K562 (cell line): ENCODE measurements around the gene EIF2AK2. TPM values are rescaled to one million over a fixed set of nuclear protein-coding genes. Genes with fewer than 3 reads are reported as not detected.
A peak's percentile ranks its signal among the peaks of the same experiment; 100 is the strongest.

Source experiments
- ATAC-seq: fragments of 200-7000 bp; cut with Tn5 transposase; 3 replicates; pipeline ENCODE4 v1.9.1; 2020; ENCODE audit warnings: moderate library complexity
- BruUV-seq: library from RNA; stranded (reverse); fragments of 400-500 nt; replicated peaks from 2 replicates; lab custom pipeline; 2021; lab: Mats Ljungman, UMichigan
- CTCF ChIA-PET: fragments of 300-600 bp; formaldehyde crosslinking; extraction: SDS; loops from one replicate; lab custom pipeline; 2021; ENCODE audit warnings: low intra/inter-chr PET ratio; lab: Yijun Ruan, JAX
- POLR2A ChIA-PET: fragments of 300-600, 350-650 bp; sonication (Branson Sonifier 250); formaldehyde crosslinking; extraction: SDS; loops from one replicate; lab custom pipeline; 2021; ENCODE audit warnings: antibody characterized with exemption, inconsistent platforms; lab: Yijun Ruan, JAX
- DNase-seq, 4 experiments: peaks; one replicate each; pipeline versions ENCODE4 v3.0.0 to v3.0.0-alpha.2; 2011 to 2018; ENCODE audit warnings: low spot score in 3 of 4, mixed read lengths in 3 of 4; ENCODE audit errors: extremely low read depth in 1 of 4
- FAIRE-seq: peaks from 2 replicates; lab custom pipeline; 2011; peaks lifted over from hg19 to GRCh38; lab: Jason Lieb, UNC
- H2AFZ ChIP-seq: 2 replicates; pipeline ENCODE4 v1.6.0; 2011; ENCODE audit warnings: low read depth, low read length, control low read depth, inconsistent platforms
- H3K27ac ChIP-seq: fragments of 200-600 bp; 3 replicates; pipeline ENCODE4 v1.8.0; 2011; ENCODE audit warnings: low read depth, mild to moderate bottlenecking, control low read depth, inconsistent platforms, low read length, moderate library complexity, mixed read lengths; ENCODE audit errors: extremely low read depth
- H3K27me3 ChIP-seq, 2 experiments: fragments of 300-600 bp in 1 of 2; 2 replicates in 1 of 2; 3 replicates in 1 of 2; pipeline versions ENCODE4 v1.6.0 to v1.8.0; 2011; ENCODE audit warnings: inconsistent platforms in 2 of 2, low read length in 2 of 2, mild to moderate bottlenecking in 1 of 2, mixed read lengths in 1 of 2, moderate library complexity in 1 of 2; ENCODE audit not compliant: control insufficient read depth in 2 of 2, insufficient read depth in 2 of 2
- H3K36me3 ChIP-seq: fragments of 300-600 bp; 3 replicates; pipeline ENCODE4 v1.8.0; 2011; ENCODE audit warnings: mild to moderate bottlenecking, low read length, inconsistent platforms; ENCODE audit not compliant: control insufficient read depth, insufficient read depth
- H3K4me1 ChIP-seq, 2 experiments: fragments of 200-600 bp in 1 of 2; replicated peaks in 1 of 2; 2 replicates in 1 of 2; 3 replicates in 1 of 2; pipeline versions ENCODE4 v1.5.1 to v1.8.0; 2011; ENCODE audit warnings: inconsistent platforms in 2 of 2, low read length in 2 of 2, mild to moderate bottlenecking in 1 of 2, mixed read lengths in 1 of 2, moderate library complexity in 1 of 2; ENCODE audit not compliant: control insufficient read depth in 2 of 2, insufficient read depth in 2 of 2
- H3K4me2 ChIP-seq: 2 replicates; pipeline ENCODE4 v1.6.1; 2011; ENCODE audit warnings: low read length, control low read depth, inconsistent platforms, mixed read lengths; ENCODE audit not compliant: insufficient read depth
- H3K4me3 ChIP-seq: fragments of 200-600 bp; sonication (generic), shearing (Covaris generic); 2 replicates; pipeline ENCODE4 v1.5.1; 2016; ENCODE audit warnings: control low read depth, inconsistent platforms
- H3K79me2 ChIP-seq: fragments of 200-600 bp; 3 replicates; pipeline ENCODE4 v1.8.0; 2011; ENCODE audit warnings: low read length, inconsistent platforms; ENCODE audit not compliant: control insufficient read depth, insufficient read depth
- H3K9ac ChIP-seq, 2 experiments: 2 replicates each; pipeline versions ENCODE4 v1.6.0 to v1.6.1; 2011; ENCODE audit warnings: low read depth in 2 of 2, low read length in 2 of 2, control low read depth in 1 of 2, inconsistent platforms in 1 of 2, mild to moderate bottlenecking in 1 of 2, mixed read lengths in 1 of 2; ENCODE audit not compliant: insufficient read depth in 1 of 2
- H3K9me1 ChIP-seq: one replicate; pipeline ENCODE4 v1.6.0; 2011; ENCODE audit warnings: inconsistent platforms, mild to moderate bottlenecking, low read length, moderate library complexity; ENCODE audit not compliant: control insufficient read depth, insufficient read depth
- H3K9me3 ChIP-seq: replicated peaks from 2 replicates; pipeline ENCODE4 v1.5.1; 2011; ENCODE audit warnings: low read depth, low read length, inconsistent platforms; ENCODE audit not compliant: control insufficient read depth, insufficient read depth
- H4K20me1 ChIP-seq: replicated peaks from 2 replicates; pipeline ENCODE4 v1.6.1; 2011; ENCODE audit warnings: low read length, inconsistent platforms, mixed read lengths; ENCODE audit not compliant: control insufficient read depth, insufficient read depth
- CHD1 ChIP-seq: fragments of 200-600 bp; sonication (generic); IDR thresholded peaks from one replicate; pipeline ENCODE4 v1.6.1; 2012; ENCODE audit warnings: mild to moderate bottlenecking, moderate library complexity, low read length, inconsistent platforms
- DNMT1 ChIP-seq: fragments of 450-650 bp; IDR thresholded peaks from 2 replicates; pipeline ENCODE4 v1.6.1; 2016; ENCODE audit warnings: antibody characterized with exemption, mild to moderate bottlenecking
- HIVEP1 ChIP-seq: fragments of 250-450 bp; sonication (Bioruptor Pico); IDR thresholded peaks from 2 replicates; pipeline ENCODE4 v1.4.0; 2020; ENCODE audit warnings: mild to moderate bottlenecking
- KDM5B ChIP-seq: fragments of 200-600 bp; sonication (generic); IDR thresholded peaks from 2 replicates; pipeline ENCODE4 v1.6.1; 2012; ENCODE audit warnings: low read depth, mild to moderate bottlenecking, moderate library complexity, low read length, control low read depth, inconsistent platforms; ENCODE audit not compliant: insufficient replicate concordance
- MEIS2 ChIP-seq: fragments of 450-650 bp; IDR thresholded peaks from 2 replicates; pipeline ENCODE4 v1.6.1; 2014; ENCODE audit warnings: mild to moderate bottlenecking; ENCODE audit not compliant: partially characterized antibody
- PBX2 ChIP-seq, 2 experiments: IDR thresholded peaks in 1 of 2; conservative IDR thresholded peaks in 1 of 2; 2 replicates each; pipeline ENCODE4 v1.6.1; 2016; ENCODE audit warnings: low read depth in 2 of 2, mild to moderate bottlenecking in 1 of 2, missing compliant biosample characterization in 1 of 2, missing genetic modification characterization in 1 of 2, moderate library complexity in 1 of 2
- PPARD ChIP-seq: fragments of 250-450 bp; sonication (Bioruptor Pico); IDR thresholded peaks from 2 replicates; pipeline ENCODE4 v1.8.0; 2022; ENCODE audit warnings: inconsistent platforms, mild to moderate bottlenecking, moderate library complexity
- SOX6 ChIP-seq: fragments of 450-650 bp; IDR thresholded peaks from 2 replicates; pipeline ENCODE4 v1.6.1; 2014; ENCODE audit warnings: mild to moderate bottlenecking
- TEAD4 ChIP-seq, 2 experiments: sonication (generic) in 1 of 2; formaldehyde crosslinking in 1 of 2; IDR thresholded peaks; 2 replicates each; pipeline versions ENCODE4 v1.6.1 to v1.8.0; 2012 to 2022; ENCODE audit warnings: borderline replicate concordance in 1 of 2, inconsistent platforms in 1 of 2, low read length in 1 of 2, mild to moderate bottlenecking in 1 of 2, missing genetic modification reagents in 1 of 2
- TGIF2 ChIP-seq: sonication (generic); formaldehyde crosslinking; IDR thresholded peaks from 2 replicates; pipeline ENCODE4 v1.8.1; 2022; ENCODE audit warnings: mild to moderate bottlenecking, missing genetic modification reagents, moderate library complexity
- ZFX ChIP-seq: sonication (generic); formaldehyde crosslinking; IDR thresholded peaks from 2 replicates; pipeline ENCODE4 v1.8.0; 2022; ENCODE audit warnings: mild to moderate bottlenecking, missing genetic modification reagents, moderate library complexity
- ZNF551 ChIP-seq: fragments of 250-450 bp; sonication (Bioruptor Pico); IDR thresholded peaks from 2 replicates; pipeline ENCODE4 v1.5.0; 2021; ENCODE audit warnings: mild to moderate bottlenecking, moderate library complexity
- WGBS: fragments of 100-300 bp; shearing (Covaris generic); methylation state at CpG from one replicate; pipeline ENCODE4 v1.1.6; 2016; ENCODE audit warnings: low coverage, mixed read lengths; ENCODE audit not compliant: insufficient coverage; ENCODE audit errors: missing lambda C conversion rate; 5-methylcytosine and 5-hydroxymethylcytosine counted together
- in situ Hi-C: fragments of 300-500 bp; cut with MboI; formaldehyde crosslinking; loops from 4 replicates; pipeline ENCODE4 v1.15.0; 2018; ENCODE audit warnings: inconsistent platforms, mixed read lengths
- intact Hi-C: fragments of 100-400 bp; cut with micrococcal nuclease; formaldehyde crosslinking; loops from 2 replicates; pipeline ENCODE4 v1.14.2; 2022
- polyA plus RNA-seq, 8 experiments: library from polyadenylated mRNA; depleted of rRNA in 4 of 8; stranded (reverse) in 5 of 8; unstranded in 3 of 8; fragments of >200 nt; fragmentation: Nextera tagmentation in 2 of 8; fragmentation: Illumina TruSeq in 1 of 8; extraction: Ambion mirVana in 2 of 8; extraction: Trizol in 1 of 8; gene quantifications; 2 replicates each; pipeline versions ENCODE4 v1.2.1 to v1.2.3, GENCODE V29; 2011 to 2014; ENCODE audit warnings: inconsistent platforms in 1 of 8, missing spikeins in 1 of 8
- total RNA-seq, 7 experiments: library from RNA; depleted of rRNA in 6 of 7; stranded (reverse); fragments of >200 nt in 6 of 7; fragmentation: Illumina TruSeq in 2 of 7; extraction: Trizol in 2 of 7; gene quantifications; 2 replicates each; pipeline versions ENCODE4 v1.2.1 to v1.2.3, GENCODE V29; 2011 to 2021; ENCODE audit warnings: low replicate concordance in 1 of 7
- TF ChIP-seq, protein P1 (sequence below): sonication (generic); formaldehyde crosslinking; IDR thresholded peaks from 2 replicates; pipeline ENCODE4 v1.8.0; 2022; ENCODE audit warnings: mild to moderate bottlenecking, missing genetic modification reagents

The EIF2AK2 gene
- total and polyA plus RNA-seq, 9 of the 15 experiments (the other 6 are each of a cell fraction or from before 2014, with no cell fraction given), result 3.8 to 19.5 (median 13.3) TPM

DNA sequence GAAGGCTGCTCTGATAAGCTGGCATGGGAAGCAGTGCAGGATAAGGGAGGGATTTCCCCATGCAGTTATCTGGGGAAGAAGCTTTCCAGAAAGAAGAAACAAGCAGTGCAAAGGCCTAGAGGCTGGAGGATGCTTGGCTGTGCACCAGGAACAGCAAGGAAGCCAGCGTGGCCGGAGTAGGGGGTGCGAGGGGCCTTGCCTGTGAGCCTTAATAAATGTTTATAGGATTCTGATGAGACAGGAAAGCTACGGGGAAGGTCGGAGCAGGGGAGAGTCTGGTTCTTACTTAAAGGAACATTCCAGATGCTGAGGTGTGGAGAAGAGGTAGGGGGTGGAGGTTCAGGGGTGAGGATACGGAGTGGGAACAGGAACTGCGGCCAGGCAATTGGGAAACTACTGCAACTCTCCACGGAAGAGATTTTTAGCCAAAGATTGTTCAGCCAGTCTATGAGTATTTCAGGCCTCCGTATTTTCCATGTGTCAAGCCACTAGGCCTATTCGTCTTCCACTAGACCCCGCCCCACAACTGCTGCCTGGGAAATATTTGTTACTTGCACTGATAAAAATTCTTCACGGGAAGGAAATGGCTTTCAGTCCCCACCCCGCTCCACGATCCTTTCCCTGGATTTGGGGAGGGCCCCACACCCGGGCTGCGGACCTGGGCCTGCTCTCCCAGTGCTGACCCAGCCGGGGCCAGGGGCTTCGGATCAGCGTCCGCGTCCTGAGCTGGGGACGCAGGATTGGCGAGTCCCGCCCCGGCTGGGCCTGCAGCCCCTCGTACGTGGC lies 516 bp downstream of the EIF2AK2 start:
- peak; percentile 67 for ATAC-seq
- peak; percentile 82 for FAIRE-seq
- in situ Hi-C loops, result loop anchor here (10.0 kb wide), 1 partner anchor 719 kb away; no protein-coding TSS in a partner anchor
- TF ChIP-seq TEAD4 (IDR thresholded peaks at IDR 0.05; ENCODE audit: low read length) (peak; percentile 17; the same call in 1 of the 2 replicates), TEAD4 (CRISPR knock-in tag; IDR thresholded peaks at IDR 0.05; ENCODE audit: borderline replicate concordance) (no peak), DNMT1 (no peak), CHD1 (peak; percentile 48), ZNF551 (CRISPR knock-in tag) (no peak), ZFX (CRISPR knock-in tag) (peak; percentile 79), KDM5B (peak; percentile 24), TGIF2 (0 out of 2 replicates have a peak, but pooled peaks have one; percentile 38), PPARD (CRISPR knock-in tag) (no peak), SOX6 (no peak), HIVEP1 (CRISPR knock-in tag) (0 out of 2 replicates have a peak, but pooled peaks have one; percentile 17), MEIS2 (peak; percentile 28), PBX2 (CRISPR knock-in tag; IDR thresholded peaks at IDR 0.05; ENCODE audit: low read depth) (no peak), PBX2 (tag; conservative IDR thresholded peaks at IDR 0.05; ENCODE audit: low read depth) (peak; percentile 49)
- TF ChIP-seq, protein P1, sequence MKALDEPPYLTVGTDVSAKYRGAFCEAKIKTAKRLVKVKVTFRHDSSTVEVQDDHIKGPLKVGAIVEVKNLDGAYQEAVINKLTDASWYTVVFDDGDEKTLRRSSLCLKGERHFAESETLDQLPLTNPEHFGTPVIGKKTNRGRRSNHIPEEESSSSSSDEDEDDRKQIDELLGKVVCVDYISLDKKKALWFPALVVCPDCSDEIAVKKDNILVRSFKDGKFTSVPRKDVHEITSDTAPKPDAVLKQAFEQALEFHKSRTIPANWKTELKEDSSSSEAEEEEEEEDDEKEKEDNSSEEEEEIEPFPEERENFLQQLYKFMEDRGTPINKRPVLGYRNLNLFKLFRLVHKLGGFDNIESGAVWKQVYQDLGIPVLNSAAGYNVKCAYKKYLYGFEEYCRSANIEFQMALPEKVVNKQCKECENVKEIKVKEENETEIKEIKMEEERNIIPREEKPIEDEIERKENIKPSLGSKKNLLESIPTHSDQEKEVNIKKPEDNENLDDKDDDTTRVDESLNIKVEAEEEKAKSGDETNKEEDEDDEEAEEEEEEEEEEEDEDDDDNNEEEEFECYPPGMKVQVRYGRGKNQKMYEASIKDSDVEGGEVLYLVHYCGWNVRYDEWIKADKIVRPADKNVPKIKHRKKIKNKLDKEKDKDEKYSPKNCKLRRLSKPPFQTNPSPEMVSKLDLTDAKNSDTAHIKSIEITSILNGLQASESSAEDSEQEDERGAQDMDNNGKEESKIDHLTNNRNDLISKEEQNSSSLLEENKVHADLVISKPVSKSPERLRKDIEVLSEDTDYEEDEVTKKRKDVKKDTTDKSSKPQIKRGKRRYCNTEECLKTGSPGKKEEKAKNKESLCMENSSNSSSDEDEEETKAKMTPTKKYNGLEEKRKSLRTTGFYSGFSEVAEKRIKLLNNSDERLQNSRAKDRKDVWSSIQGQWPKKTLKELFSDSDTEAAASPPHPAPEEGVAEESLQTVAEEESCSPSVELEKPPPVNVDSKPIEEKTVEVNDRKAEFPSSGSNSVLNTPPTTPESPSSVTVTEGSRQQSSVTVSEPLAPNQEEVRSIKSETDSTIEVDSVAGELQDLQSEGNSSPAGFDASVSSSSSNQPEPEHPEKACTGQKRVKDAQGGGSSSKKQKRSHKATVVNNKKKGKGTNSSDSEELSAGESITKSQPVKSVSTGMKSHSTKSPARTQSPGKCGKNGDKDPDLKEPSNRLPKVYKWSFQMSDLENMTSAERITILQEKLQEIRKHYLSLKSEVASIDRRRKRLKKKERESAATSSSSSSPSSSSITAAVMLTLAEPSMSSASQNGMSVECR, result 0 out of 2 replicates have a peak, but pooled peaks have one; percentile 15

More for the DNA sequence above, 516 bp downstream of the EIF2AK2 start:
- peak overlapping the region; percentile 78 for H3K27ac ChIP-seq
- H4K20me1 ChIP-seq, result no peaks in the 10 kb centered on the region
- 9% methylated on average over 17 of the region's 27 CpGs for WGBS
- H3K9me3 ChIP-seq, result no peaks in the 10 kb centered on the region
- H3K9me1 ChIP-seq, result no peaks in the 10 kb centered on the region
- H3K4me3 ChIP-seq, result peak overlapping the region; percentile 73
- ChIA-PET CTCF (no interaction called here), POLR2A (interaction anchor here (0.6 to 1.0 kb wide), 4 partner anchors 44 to 1282 kb away, joined by 3 read pairs; no protein-coding TSS in a partner anchor)
- peak overlapping the region; percentile 88 for H3K4me2 ChIP-seq
- peaks cover 16% of the 10 kb centered on the region for H3K79me2 ChIP-seq
- peak overlapping the region; percentile 81 to 97 for H3K9ac ChIP-seq
- H3K36me3 ChIP-seq, result no peaks in the 10 kb centered on the region
- intact Hi-C loops, result no loop called here
- H2AFZ ChIP-seq, result peak overlapping the region; percentile 97
- peaks cover 4 to 18% of the 10 kb centered on the region in 2 experiments; a peak in 4 of 5 replicates for H3K4me1 ChIP-seq
- no TSS peak for BruUV-seq
- peak in 2 of 4 experiments; percentile 52 to 64 for DNase-seq
- H3K27me3 ChIP-seq, result no peaks in the 10 kb centered on the region
